ENCODE results near the gene FAM151A.

FAM151A gene

DNA sequence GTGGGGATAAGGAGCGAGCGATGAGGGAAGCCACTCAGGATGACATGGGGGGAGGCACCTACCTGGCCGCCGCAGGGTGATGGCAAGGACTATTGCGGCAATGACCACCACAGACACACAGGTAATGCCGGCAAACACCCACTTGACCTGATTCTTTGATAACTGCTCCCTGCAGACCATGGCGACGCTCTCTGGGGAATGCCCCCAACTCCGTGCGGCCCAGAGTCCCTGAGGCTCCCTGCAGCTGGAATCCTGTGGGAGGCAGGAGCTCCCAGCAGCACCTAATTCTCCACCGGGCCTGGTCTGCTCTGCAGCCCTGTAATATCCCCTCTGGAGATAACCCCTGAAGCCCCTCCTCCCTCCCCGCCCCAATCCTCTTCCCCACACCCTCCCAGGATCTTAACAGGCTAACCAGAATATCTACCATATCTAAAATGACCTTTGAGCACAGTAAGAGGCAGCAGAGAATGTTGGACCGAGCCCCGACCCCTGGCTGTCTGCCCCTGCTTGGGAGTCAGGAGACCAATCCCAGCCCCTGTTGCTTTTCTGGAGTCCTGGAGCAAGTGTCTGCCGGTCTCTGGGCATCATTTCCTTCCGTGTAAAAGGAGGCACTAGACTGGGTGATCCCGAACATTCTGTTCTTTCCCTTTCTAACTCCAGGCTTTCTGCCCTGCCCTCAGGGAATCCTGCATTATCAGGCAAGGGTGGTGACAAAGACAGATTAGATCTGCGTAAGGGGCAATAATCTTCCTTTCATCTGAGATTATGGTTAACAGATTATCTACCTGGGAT is at the start of gene FAM151A:
TSS of gene FAM151A (minus strand) at position 310 of the 792 bp plus-strand sequence. CDS start at position 180, 130 bp downstream.
- DNase-seq (ENCODE audit: low read depth in 2 of 2): no peak

DNA sequence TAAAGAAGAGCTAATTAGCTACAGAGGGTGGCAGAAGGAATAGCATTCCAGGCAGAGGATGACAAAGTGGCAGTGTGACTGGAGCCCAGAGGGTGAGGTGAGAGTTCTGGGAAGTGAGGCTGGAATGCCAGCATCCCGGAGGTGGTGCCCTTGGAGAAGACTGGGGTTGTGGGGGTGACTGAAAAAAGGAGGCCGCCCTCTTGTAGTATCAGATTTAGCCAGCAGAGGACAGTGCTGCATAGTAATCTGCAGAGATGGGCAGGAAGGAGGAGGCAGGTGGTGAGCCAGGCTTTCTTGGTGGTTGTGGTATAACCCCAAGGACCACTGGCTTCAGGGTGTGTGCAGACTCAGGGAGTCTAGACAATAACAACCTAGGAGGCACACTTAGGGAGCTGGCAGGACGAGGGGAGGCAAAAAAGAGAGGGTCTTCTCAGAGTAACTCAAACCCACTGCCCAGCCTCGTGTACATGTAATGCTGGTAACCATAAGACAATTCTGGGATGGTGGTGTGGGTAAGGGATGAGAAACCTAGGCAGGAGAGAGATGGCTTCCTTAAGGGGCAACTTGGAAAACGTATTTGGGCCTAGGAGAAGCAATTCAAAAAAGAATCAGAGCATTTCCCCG is 48.8 kb upstream of the FAM151A start:
- DNase-seq (ENCODE audit: low read depth in 2 of 2): peak; percentile 5 to 7

DNA sequence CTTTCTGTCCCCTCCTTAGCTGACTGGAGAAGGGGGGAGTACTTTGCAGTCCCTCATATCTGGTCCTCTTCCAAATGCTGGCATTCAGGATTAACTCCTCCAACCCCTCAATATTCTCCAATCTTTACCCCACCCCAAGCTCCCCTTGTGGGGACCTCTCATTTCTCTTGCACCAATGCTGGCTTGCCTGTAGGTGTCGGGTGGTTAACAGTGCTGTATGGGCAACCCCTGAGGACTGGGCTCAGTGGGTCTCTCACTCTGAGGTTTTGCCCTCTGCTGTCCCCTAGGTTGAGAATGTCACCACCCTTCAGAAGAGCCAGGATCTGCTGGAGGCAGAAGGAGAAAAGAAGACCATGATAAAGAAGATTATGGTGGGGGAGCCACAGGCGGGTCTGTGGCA is 45.2 kb upstream of the FAM151A start:
- DNase-seq (ENCODE audit: low read depth in 2 of 2): no peak

DNA sequence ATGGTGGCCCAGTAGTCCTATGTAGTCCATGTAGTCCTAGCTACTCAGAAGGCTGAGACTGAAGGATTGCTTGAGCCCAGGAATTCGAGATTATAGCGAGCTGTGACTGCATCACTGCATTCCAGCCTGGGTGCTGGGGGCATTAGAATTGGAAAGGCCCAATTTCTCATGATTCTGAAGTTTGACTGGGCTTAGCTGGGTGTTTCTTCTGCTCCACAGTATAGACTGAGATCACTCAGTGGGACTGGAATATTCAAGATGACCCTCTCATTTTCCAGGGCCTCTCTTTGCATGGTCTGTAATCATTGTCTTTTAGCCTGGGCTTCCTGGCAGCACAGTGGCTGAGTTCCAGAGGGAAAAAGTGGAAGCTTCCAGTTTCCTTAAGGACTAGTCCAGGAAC is 44.5 kb upstream of the FAM151A start:
- DNase-seq (ENCODE audit: low read depth in 2 of 2): no peak

DNA sequence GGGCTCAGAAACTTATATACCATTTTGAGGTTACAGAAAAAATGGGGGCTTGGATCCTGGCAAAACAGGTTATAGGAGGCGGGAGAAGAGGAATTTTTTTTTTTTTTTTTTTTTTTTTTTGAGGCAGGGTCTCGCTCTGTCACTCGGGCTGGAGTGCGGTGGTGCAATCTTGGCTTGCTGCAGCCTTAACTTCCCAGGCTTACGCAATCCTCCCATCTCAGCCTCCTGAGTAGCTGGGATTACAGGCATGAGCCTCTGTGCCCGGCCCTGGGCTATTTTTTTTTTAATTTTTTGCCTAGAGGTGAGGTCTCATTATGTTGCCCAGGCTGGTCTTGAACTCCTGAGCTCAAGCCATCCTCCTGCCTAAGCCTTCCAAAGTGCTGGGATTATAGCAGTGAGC is 43.0 kb upstream of the FAM151A start:
- no peak for DNase-seq (ENCODE audit: low read depth in 2 of 2)

DNA sequence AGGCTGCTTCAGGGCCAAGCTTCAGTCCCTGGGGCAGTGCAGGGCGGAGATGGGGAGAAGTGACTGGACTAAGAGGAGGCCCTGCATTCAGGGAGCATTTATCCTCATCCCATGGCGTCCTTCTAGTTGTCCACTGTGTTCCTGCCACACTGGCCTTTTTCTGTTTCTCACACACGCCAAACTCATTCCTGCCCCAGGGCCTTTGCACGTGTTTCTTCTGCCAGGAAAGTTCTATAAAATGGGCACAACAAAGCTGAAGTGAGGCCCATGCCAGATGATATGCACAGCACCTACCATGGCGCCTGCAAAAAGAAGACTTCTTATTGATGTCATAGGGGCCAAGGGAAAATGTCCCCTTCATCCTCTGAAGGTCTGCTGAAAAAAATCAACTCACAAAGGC is 42.5 kb upstream of the FAM151A start:
- no peak for DNase-seq (ENCODE audit: low read depth in 2 of 2)

DNA sequence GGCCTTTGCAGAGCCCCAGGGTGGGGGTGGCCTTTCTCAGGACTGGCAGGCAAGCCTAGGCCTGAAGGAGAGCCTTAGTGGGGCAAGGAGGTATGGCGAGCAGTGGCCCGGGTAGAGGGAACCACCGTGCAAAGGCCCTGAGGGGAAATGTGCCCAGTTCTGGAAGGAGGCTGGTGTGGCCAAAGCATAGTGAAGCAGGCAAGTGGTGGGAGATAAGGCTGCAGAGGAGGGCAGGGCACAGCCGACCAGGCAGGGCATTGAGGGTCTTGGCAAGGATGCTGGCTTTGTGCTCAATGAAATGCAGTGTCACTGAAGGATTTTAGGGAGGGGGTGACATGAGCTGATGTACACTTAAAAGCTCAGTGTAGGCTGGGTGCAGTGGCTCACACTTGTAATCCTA is 41.0 kb upstream of the FAM151A start:
- DNase-seq (ENCODE audit: low read depth in 2 of 2): no peak

DNA sequence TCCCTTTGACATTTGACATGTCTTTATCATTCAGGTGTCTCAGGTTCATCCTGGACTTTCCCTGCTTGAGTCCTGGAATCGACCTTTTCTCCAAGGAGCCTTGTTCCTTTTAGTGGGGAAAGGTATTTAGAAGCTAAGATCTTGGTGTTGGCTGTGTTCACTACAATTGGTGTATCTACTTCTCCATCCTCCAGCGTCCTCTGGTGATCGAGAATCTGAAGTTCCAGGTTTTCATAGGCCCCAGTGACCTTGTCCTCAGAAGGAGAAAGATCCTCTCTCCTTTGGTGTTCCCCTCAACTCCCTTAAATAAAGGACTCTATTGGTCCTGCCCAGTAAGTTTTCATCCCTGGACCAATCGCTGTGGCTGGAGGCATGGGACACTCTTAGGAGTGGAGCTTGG is 40.4 kb upstream of the FAM151A start:
- DNase-seq (ENCODE audit: low read depth in 2 of 2): no peak

DNA sequence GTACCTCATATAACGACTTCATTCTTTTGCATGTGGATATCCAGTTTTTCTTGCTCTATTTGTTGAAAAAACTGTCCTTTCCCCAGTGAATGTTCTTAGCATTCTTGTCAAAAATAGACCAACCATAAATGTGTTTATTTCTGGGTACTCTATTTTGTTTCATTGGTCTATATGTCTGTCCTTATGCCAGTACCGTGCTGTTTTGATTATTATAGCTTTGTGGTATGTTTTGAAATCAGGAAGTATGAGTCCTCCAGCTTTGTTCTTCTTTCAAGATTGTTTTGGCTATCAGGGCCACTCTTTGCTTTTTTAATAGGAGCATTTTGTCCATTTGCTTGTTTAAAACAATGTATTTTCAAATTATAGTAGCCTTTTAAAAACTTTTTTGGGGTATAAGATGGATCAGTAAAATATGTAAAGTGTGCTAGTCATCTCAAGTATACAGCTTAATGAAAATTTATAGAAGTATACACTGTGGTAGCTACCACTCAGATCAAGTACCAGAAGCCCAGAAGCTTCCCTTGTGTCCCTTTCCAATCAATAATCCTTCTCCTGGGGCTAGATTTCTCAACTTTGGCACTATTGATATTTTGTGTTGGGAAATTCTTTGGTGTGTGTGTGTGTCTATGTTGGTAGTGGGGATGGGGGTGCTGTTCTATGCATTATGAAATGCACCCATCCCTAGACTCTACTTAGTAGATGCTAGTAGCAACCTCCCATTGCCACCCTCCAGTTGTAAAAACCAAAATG is 35.0 kb upstream of the FAM151A start:
- no peak for DNase-seq (ENCODE audit: low read depth in 2 of 2)

DNA sequence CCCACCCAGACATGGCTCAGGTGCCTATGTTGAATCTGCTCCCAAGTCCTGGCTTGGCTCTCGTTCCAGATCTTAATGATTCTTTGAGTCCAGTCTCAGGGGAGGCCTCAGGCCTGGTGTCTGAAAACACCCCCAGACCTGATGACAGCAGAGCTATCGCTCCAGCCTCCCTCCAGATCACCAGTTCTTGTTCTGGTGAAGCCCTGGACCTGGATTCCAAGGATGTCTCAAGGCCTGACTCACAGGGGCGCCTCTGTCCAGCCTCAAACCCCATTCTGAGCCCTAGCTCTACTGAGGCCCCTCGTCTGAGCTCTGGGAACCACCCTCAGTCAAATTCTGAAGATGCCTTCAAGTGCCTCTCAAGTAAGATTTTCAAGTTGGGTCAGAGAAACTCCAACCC is 29.7 kb upstream of the FAM151A start:
- DNase-seq (ENCODE audit: low read depth in 2 of 2): no peak

DNA sequence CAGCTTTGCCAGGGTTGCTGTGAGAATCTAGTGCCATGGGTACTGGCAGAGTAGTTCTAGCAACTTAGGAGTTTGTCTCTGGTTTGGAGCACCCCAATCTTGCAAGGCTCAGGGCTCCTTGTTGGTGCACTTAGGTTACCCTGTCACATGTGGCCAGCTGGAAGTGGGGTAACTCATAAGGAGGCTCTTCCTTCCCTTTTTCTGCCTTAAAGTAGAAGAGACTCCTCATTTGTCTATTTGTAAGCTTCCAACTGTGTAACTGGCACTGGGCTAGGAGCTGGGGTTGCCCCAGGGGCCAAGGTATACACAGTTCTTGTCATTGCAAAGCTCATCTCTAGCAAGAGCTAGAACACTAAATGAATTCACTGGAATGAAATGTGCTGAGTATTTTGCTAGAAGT is 28.8 kb upstream of the FAM151A start:
- no peak for DNase-seq (ENCODE audit: low read depth in 2 of 2)

DNA sequence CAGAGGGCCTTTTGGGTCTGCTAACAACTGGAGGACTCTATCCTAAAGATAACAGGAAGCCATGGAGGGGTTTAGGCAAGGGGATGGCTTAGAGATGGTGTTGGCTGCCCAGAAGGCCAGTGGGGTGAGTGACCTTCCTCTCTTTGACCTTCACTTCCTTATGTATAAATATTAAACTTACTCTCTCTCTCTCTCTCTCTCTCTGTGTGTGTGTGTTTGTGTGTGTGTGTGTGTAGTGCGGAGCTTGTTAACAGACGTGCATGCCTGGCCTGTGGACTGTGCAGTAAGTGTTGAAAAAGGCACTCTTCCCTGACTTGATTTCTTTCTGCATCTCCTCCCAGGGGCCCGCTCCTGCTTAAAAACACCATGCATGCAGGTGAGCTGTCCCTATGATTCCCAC is 28.3 kb upstream of the FAM151A start:
- no peak for DNase-seq (ENCODE audit: low read depth in 2 of 2)

DNA sequence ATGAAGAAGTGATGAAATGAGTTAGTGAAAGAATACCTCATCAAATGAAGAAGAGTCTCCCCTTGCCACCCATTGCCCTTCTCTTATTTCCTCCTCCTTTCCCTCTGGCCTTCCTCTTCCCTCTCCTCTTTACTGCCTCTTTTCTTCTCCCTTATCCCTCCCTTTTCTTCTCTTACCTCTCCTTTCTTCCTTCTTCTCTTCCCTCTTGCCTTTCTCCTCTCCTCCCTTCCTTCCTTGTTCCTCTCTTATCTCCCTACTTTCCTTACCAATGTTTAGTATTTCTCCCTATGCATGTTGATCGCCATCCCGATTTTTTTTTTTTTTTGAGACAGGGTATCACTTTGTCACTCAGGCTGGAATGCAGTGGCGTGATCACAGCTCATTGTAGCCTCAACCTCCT is 27.1 kb upstream of the FAM151A start:
- no peak for DNase-seq (ENCODE audit: low read depth in 2 of 2)

DNA sequence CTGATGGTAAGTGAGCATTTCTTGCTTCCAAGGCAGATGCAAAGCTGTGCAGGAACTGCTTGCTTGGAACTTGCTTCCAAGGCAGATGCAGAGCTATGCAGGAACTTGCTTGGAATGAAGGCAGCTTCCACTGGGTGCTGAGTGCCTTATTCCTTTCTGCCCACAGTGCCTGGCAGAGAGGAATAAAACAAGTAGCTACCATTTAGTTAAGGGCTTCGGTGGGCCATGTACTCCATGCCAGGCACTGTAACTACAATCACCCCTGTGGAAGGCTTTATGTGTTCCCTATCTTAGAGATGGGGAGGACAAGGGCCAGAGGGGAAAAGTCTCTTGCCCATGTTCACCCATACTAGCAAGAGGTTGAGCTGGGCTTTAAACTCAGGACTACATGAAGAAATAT is 26.6 kb upstream of the FAM151A start:
- DNase-seq (ENCODE audit: low read depth in 2 of 2): no peak

DNA sequence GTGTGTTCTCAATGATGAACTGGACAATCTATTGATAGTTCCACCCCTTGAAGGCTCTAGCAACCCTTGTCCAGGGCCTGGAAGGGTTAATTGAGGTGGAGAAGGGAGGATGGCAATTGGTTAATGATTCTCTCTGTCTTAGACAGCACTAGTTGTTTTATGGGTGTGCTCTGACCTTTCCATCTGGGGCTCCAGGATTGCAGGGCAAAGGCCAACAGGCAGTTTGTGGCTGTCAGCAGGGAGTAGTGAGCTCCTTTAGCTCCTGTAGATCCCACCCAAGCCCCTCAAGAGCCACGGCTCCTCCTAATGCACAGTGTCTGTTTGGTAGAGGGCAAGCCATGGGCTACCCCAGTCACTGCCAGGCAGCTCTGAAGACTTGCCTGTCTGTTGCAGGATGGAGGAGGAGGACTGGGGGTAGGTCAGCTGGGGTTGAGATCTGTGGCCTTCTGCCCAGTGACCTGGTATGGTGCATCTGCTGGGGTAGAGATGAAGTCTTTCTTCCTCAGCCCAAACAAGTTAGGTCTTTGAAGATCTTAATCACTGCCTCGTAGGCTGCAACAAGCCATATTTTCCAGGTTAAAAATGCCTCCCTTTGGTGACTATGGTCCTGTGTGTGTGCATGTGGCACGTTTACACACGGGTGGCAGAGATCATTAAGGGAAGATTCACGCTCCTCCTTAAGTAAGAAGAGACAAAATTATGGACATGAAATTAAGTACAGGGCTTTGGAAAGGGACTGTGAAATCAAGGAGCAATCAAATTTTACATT is 26.0 kb upstream of the FAM151A start:
- no peak for DNase-seq (ENCODE audit: low read depth in 2 of 2)

DNA sequence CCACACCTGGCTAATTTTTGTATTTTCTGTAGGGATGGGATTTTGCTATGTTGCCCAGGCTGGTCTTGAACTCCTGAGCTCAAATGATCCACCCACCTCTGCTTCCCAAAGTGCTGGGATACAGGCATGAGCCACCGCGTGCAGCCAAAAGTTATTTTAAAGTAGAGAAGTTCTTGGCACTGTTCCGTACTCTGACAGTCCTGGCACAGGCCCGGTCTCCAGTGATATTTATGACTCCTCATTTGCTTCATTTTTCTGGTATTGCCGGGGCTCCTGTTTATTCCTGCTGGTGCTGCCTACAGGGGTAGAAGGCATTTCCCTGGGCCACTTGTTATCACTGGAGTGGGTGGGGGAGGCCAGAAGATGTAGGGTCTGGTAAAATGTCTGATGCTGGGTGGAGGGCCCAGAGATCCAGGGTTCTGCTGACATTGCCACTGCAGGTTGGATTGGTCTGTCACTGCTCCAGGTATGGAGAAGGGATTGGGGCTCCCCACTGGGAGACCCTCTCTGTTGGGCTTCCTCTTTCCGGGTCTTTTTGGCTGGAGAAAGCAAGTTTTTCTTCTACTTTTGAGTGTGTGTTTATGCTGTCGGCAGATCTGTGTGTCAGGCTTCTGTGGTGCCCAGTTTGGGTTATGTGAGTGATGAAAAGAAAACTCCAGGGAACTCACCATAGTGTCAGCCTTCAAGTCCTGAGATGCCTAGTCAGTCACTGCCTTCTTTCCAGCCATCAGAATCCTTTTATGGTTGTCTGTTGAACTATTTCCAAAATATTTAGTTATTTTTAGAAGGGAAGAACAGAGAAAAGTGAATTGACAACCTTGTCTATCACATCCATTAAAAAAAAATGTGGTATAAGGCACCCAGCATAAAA is 22.7 kb upstream of the FAM151A start:
- no peak for DNase-seq (ENCODE audit: low read depth in 2 of 2)

DNA sequence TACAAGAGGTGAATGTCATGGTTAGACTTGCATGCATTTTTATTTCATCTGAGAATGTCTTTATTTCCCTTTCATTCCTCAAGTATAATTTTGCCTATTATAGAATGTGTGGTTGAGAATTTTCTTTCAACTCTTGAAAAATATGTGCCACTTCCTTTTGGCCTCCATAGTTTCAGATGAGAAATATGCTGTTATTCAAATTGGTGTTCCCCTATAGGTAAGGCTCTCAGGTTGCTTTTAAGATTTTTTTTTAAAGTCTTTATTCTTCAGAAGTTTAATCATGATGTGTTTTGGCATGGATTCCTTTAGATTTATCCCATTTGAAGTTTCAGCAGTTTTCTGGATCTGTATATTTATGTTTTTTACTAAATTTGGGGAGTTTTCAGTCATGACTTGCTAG is 20.4 kb upstream of the FAM151A start:
- DNase-seq (ENCODE audit: low read depth in 2 of 2): no peak

DNA sequence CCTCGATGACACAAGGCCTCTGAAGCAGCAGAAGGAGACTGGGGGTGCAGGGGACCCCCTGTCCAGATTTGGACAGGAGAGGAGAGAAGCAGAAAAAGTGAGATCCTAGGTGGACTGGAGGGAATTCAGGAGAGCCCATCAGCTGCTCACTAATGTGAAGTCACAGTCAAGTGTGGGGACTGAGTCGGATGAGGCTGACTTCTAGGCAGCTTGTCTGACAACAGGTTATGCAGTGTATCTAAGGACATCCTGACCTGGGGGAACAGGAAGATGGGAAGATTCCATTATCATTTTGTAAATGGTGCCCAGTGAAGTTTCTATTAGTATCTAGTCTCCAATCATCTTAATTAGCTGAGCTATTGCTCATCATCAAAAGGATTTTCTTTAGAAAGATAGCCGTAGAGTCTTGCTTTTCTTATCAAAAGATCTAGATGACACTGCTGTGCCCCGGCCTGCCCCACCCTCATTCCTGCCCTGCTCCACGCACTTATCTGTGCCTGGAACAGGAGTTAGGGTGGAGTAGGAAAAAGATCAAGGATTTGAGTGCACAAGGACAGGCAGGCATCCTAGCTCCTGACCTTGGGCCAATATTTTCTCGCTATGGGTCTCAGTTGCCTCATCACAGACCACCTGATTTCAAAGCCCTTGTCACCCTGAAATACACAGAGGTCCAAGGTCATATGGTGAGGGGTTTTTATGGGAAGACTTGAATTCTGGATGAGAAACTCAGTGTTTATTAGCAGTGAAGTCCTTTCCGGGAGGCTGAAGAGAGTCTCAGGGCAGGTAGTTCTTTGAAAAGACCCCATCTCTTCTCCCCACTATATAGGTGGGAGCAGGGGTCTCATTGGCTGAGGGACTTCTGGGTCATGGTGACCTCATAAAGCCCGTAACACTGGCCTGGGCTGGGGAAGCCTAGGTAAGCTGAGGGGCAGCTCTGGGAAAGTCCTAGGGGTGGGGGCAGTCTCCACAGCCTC is 17.8 kb upstream of the FAM151A start, which contains the start of gene MROH7:
TSS of gene MROH7 (plus strand) at position 924 of the 974 bp plus-strand sequence. CDS start 11,141 bp downstream, outside the sequence.
- DNase-seq (ENCODE audit: low read depth in 2 of 2): no peak

DNA sequence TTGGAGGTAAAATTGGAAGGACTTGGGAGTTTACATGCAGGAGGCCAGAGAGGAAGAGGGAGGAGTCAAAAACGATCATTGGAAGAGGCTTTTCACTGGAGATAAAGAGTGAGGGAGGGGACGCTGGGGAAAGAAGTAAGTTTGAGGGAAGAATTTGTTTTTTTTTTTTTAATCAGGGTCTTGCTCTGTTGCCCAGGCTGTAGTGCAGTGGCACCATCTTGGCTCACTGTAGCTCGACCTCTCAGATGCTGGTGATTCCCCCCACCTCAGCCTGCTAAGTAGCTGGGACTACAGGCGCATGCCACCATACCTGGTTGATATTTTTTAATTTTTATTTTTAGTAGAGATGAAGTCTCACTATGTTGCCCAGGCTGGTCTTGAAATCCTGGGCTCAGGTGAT is 17.0 kb upstream of the FAM151A start:
- no peak for DNase-seq (ENCODE audit: low read depth in 2 of 2)

All from fibroblast of skin of left quadriceps (primary cell).